NCI-H82 treated with DMSO at 0.1 percent for 48 hours (cell line): ENCODE measurements around the gene OPTN.
"Not testable (repeated sequence)": the region's sequence is repeated elsewhere in the genome, so short reads cannot be mapped to it uniquely, and the experiment has no call there.

Experiments
- DNase-seq: peaks from one replicate; lab custom pipeline; 2025; ENCODE audit not compliant: unreplicated experiment; lab: John Stamatoyannopoulos, UW

OPTN gene

DNA sequence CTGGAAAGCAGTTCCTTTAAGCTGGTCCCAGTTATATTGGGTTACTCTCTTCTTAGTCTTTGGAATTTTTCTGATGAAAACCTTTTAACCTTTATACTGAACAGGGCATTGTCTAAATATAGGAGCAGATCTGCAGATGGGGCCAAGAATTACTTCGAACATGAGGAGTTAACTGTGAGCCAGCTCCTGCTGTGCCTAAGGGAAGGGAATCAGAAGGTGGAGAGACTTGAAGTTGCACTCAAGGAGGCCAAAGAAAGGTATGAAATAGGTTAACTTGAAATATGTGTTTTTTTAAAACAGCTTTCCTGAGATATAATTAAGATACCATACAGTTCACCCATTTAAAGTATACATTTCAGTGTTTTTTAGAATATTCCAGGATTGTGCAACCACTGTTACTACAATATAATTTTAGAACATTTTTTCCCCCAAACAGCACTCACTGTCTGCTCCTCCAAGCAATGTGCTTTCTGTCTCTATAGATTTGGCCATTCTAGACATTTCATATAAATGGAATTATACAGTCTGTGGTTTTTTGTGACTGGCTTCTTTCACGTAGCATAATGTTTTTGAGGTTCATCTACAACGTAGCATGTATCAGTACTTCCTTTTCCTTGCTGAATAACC lies 18.9 kb downstream of the OPTN start:
- no peak for DNase-seq

DNA sequence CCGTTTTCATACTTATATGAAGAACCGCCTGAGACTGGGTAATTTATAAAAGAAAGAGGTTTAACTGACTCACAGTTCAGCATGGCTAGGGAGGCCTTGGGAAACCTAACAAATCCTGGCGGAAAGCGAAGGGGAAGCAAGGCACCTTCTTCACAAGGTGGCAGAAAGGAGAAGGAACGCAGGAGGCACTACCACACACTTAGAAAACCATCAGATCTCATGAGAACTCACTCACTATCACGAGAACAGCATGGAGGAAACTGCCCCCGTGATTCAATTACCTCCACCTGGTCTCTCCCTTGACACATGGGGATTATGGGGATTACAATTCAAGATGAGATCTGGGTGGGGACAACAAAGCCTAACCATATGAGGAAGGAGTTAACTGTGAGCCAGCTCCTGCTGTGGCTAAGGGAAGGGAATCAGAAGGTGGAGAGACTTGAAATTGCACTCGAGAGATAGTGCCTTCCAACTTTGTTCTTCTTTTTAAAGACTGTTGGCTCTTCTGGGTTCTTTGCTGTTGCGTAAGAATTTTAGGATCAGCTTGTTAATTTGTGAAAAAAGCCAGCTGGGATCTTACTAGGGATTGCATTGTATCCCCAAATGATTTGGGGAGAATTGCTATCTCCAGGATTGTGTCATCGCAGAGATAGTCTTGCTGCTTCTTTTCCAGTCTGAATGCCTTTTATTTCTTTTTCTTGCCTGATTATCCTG lies 21.0 kb downstream of the OPTN start:
- peak; percentile 66 for DNase-seq

DNA sequence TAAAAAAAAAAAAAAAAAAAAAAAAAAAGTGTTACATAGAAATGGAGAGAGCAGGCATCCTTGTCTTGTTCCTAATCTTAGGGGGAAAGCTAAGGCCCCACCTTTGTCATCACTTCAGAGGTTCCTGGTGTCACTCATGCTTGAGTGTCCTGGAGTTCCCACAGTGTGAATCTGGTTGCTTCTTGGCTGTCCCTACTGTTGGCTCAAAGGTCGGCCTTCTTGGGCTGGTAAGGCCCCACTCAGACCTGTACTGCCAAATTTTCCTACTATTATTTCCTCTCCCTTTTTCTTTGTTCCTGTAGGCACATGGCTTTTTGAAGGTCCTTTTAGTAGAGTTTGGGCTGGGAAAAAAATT lies 21.5 kb downstream of the OPTN start:
- DNase-seq: no peak

DNA sequence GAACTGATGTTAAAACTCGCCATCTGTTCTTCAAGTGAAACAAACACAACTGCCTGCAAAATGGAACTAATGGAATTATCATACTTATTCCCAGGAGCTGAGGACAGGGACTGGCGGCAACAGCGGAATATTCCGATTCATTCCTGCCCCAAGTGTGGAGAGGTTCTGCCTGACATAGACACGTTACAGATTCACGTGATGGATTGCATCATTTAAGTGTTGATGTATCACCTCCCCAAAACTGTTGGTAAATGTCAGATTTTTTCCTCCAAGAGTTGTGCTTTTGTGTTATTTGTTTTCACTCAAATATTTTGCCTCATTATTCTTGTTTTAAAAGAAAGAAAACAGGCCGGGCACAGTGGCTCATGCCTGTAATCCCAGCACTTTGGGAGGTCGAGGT lies 36.7 kb downstream of the OPTN start:
- DNase-seq: peak; percentile 6

DNA sequence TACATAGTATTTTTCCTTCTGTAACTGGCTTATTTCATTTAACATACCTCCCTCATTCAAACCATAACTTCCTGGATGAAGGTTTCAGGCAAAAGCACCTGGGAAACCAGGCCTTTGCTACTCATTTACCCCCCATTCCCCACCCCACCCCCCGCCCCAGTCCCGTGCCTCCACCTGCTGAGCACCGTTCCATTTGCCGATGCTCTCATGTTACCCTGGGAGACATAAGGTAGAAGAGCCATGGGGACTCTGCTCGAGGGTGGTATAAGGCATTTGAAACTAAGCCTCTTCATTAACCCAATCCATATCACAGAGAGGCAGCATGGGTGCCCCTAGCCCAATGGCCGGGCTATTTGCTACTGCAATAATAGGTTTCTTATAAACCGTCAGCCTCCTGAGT lies 39.2 kb downstream of the OPTN start:
- DNase-seq: no peak

DNA sequence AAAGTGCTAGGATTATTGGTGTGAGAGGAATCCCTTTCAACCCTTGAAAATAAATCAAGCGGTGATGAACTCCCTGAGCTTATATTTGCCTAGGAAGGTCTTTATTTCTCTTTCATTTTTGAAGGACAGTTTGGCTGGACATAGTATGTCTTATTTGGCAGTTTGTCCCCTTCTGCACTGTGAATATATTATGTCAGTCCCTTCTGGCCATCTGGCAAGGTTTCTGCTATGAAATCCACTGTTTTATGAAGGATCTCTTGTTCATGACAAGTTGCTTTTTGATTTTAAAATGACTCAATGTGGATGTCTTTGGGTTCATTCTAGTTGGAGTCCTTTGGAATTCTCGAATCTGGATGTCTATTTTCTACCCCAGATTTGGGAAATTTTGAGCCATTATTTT lies 39.7 kb downstream of the OPTN start:
- DNase-seq: no peak

DNA sequence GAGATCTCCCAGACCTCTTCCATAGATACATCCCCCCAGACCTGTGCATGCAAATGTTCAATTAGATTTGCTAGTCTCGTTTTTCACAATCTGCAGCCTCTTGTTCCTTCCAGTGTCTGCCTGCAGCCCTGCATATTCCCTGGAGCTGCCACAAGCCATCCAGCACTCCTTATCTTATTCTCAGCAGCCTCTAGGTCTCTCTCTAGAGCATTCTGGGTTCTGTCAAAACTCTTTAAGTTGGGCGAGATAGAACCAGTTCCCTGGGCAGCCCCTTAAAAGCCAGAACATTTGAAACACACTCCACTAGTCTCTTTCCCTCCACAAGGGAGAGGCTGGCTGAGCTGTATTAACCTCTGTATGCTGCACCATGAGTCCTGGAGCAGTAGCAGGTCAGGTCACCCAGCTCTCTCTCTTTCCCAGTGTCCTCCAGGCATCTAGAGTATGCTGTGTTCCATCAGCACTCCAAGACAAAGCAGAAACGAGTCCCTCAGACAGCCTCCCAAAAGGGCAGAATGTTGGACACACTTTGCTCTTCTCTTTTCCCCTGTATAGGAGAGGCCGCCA lies 40.7 kb downstream of the OPTN start:
- no peak for DNase-seq

DNA sequence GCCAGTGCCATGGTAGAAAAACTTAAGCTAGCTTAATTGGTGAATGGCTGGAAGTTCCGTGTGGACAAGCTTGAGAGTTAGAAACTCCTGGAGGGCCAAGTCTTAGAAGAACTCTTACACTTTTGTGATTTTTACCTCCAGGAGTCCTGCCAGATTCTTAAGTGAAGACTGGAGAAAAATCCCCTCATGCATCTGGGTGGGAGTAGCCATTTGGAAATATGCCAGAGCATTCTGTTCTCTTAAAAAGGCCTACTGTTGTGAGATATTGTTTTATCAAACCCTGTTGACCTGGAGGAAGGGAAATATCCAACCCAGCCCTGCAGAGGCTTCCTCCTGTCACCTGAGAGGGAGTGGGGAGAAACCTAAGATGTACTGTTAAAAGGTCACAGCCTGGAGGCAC lies 43.8 kb downstream of the OPTN start:
- DNase-seq: no peak

DNA sequence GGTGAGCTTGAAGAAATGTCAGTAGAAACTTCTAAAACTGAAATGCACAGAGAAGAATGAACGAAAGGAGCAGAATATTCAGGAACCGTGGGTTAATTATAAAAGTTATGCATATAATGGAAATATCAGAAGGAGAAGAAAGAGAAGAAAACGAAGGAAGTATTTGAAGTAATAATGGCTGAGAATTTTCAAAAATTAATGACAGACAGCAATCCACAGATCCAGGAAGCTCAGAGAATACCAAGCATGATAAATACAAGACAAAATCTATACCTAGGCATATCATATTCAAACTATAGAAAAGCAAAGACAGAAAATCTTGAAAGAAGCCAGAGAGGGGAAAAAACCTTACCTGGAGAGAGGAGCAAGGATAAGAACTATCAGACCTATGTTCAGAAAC lies 44.9 kb downstream of the OPTN start:
- no peak for DNase-seq

DNA sequence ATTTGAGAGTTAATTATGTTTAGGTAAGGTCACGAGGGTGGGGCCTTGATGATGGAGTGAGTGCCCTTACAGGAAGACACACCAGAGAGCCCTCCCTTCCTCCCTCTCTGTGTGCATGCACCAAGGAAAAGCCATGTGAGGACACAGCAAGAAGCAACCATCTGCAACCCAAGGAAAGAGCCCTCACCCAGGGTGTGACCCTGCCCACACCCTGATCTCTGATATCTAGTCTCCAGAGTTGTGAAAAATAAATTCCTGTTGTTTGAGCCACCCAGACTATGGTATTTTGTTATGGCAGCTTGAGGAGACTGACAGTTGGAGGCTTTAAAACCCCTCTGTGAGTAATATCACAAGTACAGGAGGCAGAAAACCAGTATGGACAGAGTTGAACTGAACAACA lies 46.4 kb downstream of the OPTN start:
- DNase-seq: no peak

DNA sequence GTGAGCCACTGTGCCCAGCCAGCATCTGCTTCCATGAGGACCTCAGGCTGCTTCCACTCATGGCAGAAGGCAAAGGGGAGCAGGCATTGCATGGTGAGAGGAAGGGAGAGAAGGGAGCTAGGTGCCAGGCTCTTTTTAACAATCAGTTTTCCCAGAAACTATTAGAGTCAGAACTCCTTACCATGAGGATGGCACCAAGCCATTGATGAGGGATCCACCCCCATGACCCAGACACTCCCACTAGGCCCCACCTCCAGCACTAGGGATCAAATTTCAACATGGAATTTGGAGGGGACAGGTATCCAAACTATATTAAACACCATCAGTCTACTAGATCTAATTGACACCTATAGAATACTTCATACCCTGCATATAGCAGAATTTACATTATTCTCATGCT lies 47.2 kb downstream of the OPTN start:
- no peak for DNase-seq

DNA sequence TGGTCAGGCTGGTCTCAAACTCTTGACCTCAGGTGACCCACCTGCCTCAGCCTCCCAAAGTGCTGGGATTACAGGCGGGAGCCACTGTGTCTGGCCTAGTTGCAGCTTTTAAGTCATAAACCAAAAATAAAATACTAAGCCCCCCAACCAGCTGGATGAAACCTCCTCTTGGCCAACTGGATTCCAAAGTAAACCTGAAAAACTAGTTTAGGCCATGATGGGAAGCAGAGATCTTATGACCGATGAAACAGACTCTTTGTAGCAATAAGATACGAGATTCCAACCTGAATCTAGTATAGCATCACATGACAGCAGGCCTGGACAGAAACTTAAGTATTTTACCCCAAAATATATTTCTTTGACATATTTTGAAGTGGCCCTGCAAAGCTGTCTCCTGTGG lies 52.3 kb downstream of the OPTN start:
- DNase-seq: no peak

DNA sequence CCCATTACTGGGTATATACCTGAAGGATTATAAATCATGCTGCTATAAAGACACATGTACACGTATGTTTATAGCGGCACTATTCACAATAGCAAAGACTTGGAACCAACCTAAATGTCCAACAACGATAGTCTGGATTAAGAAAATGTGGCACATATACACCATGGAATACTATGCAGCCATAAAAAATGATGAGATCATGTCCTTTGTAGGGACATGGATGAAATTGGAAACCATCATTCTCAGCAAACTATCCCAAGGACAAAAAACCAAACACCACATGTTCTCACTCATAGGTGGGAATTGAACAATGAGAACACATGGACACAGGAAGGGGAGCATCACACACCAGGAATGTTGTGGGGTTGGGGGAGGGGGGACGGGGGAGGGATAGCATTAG lies 55.9 kb downstream of the OPTN start:
- not testable (repeated sequence) for DNase-seq

DNA sequence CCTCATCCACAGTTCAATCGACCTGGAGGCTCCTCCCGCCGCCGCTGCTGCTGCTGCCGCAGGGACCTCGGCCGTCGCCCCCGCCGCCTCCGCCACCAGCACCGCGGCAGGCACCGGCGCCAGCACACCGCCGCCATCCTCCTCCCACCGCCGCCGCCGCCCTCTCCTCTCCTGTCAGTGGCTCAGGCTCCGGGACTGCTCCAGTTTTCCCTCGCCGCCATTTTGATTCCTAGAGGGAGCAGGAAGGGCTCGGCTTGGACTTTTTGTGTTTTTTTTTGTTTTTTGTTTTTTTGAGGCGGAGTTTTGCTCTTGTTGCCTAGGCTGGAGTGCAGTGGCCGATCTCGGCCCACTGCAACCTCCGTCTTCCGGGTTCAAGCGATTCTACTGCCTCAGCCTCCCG lies 58.4 kb downstream of the OPTN start:
- no peak for DNase-seq

DNA sequence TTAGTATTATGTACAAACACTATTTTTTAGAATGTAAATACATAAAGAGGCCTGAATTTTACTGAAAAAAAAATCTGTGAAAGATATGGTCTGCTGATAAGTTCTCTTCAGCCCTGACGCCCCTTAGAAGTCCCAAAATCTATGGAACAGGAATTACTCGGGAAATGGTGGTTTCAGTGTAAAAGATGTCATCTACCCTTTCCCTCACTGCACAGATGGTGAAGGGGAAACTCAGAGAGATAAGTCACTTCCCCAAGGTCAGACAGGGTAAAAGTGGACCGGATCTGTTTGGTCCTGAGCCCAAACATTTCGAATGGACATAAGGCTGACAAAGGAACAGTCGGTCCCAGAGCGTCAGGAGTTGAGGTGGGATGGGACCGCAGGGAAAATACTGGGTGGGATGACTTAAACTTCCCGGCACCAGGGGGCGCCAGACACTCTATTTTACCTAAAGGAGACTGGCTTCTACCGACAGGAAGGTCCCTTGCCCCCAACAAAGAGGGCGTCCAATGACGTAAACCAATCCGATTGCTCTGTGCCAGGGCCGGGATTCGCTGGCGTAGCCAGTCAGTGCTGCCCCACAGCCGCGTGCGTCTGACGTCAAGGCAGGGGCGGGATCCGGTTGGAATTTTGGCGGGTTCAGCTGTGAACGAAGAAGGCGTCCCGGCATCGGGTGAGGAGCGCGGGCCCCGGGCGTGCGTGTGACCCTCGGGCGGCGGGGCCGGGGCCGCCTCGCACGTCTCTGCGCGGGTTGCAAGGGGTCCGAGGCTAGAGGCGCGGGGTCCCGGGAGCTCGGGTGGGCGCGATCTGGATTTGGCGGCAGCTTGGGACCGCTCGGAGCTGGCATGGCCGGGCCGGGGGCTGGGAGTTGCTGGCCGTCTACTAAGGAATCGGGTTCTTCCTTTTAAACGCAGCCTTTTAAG lies 61.2 kb downstream of the OPTN start, which contains the start of gene MCM10:
Gene MCM10 (plus strand): TSS at position 625 of the 923 bp plus-strand sequence. CDS start 2,645 bp downstream, outside the sequence.
- peak; percentile 94 for DNase-seq

DNA sequence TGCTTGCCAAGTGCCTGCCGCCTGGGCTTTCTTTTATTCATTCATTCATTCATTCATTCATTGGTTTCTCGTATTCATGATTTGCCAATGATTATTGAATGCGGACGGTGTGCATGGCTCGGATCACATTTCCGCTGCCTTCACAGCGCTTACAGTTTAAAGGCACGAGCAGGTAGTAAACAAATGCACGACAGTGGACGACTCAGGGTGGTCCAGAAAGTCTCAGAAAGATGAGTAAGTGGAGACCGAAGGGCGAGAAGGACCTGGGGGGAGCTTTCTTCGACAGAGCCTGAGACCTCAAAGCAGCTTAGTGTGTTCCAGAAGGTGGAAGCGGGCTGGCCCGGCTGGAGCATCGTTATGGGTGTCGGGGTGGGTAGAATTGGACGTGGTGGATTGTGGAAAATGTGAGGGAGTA lies 61.9 kb downstream of the OPTN start:
- DNase-seq: no peak

DNA sequence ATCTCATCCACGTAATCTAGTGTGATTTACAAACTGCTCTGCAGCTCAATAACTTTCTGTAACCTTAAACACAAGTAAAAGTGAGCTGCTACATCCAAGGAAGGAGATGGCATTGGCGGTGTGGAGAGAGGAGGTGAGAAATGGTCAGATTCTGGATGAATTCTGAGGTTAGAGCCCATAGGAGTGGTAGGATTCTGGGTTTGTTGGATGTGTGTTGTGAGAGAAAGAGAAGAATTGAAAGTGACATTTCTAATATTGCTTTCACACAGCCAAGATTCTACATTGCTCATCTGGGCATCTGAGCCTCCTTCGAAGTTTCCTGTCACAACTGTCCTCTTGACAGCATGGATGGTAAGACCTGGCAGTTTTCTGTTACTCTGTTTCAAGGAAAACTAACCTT lies 63.9 kb downstream of the OPTN start:
- DNase-seq: no peak

DNA sequence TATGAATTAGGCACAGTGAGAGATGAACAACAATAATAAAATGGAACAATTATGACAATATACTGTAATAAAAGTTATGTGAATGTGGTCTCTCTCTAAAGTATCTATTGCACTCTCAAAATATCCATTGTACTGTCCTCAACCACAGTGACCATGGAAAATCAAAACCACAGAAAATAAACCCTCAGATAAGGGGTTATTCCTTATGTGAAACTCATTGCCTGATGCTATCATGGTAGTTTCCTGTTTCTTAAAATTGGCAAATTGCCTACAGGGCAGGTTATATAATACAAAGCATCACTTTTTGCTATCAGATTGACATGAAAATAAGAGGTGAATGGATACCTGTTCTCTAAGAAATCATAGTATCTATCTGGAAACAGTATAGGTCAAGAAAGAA lies 65.2 kb downstream of the OPTN start:
- no peak for DNase-seq

DNA sequence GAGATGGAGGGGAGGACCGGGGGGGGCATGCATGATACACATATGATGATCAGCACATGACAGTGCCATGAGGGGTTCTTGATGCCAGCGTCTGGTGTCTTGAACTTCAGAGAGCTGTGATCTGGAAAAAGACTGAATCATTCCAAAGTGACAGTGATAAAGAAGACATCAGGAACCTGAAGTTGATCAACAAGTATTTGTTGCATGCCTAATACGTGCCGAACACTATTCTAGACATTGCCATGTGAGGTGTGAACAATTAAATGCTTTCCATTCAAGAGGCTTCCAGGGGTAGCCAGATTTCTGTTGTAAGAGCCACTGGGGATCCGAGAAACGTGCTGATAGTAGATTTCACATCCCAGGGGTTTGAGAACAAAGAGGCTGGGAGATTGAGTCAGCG lies 67.6 kb downstream of the OPTN start:
- DNase-seq: no peak

DNA sequence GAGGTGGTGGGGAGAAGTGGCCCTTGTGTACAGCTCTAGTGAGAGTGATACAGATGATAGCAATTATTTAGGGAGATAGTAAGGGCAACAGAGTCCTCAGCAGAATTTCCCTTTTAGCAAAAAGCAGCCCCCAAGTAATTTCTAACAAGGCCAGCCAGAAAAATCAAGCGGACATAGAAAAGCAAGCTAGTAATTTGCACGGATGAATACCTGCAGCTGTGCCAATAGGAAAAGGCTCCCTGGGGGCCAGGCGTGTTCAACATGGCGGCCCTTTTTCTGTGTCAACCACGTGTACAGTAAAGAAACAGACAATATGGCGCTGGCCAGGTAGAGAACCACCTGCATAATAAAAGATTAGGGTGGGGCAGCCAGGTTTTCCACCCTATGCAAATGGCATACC lies 68.8 kb downstream of the OPTN start:
- no peak for DNase-seq

DNA sequence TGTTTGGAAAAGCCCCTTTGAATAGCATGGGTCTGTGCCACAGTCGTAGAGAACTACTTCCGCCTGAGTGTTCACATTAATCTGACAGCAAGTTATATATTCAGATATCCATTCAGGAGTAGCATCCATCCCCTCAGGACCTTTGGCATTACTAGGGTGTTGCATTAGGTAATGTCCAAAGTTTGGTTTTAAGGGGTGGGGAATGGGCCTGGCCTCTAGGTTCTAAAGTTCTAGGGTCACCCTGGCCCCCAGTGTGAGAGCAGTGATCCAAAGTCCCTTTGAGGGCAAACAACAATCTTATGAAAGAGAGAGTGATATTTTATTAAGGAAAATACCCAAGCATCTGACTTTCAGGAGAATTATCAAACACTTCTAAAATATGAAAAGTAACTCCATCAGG lies 73.7 kb downstream of the OPTN start:
- no peak for DNase-seq

DNA sequence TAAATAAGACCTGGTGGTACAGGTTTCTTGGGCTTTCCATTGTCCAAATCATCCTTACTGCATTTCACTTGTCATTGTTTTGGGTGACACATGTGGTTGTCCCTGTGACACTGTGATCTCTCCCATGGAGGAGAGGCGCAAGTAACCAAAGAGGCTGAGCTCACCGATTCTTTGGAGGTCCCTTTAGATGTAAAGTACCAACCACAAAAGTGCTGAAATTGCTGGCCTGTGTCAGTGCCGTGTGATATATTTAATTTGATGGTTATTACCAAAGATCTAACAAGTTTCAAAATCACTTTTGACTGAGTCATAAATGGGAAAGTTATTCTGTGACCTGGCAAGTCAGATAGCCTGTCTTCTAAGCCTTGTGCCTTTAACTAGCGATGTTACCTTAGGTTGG lies 80.8 kb downstream of the OPTN start:
- no peak for DNase-seq
